Frontal cortex (tissue), 4 donors: ENCODE data around the gene ANXA11. TPM values are rescaled to one million over a fixed set of nuclear protein-coding genes. Genes with fewer than 3 reads are reported as not detected.
"Not testable (repeated sequence)": the region's sequence is repeated elsewhere in the genome, so short reads cannot be mapped to it uniquely, and the experiment has no call there.

Source experiments
- DNase-seq, 2 donors: peaks; one replicate each; pipeline ENCODE4 v3.0.0; 2012; ENCODE audit warnings: low spot score in 2 of 2
- FAIRE-seq: peaks from 2 replicates; lab custom pipeline; 2012; peaks lifted over from hg19 to GRCh38; lab: Jason Lieb, UNC
- total RNA-seq: library from RNA; depleted of rRNA; stranded (reverse); fragments of >200 nt; gene quantifications from one replicate; pipeline ENCODE4 v1.2.3, GENCODE V29; 2014
- donor health status: control.
- donor health status: control.
- donor health status: control.

The ANXA11 gene
- total RNA-seq = 2.0 TPM

- FAIRE-seq = no peak
- DNase-seq = peak; percentile 75 to 86
These were observed at the start of gene ANXA11 for GRCh38 chr10:80205477-80206276. Gene ANXA11, minus strand, starts transcription at chr10:80205537. Its CDS starts 32,676 bp downstream, at chr10:80172861.

DNA sequence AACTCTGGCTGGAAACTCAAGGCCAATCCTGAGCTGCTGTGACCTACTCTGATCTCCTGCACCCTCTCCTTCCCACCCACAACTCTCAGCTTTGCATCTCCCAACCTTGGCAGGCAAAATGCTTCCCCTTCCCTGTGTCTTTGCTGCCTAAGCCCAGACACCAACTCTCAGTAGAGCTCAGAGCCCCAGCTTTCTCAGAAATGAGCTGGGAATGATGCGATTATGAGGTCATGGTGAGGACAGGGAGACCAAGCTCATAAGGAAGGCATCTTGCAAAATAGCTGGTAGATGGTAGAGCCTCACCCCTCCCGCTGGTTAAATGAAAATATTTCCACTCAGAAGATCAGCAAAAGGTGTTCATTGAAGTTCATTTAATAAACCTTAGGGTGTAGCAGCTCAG, 49.4 kb upstream of the ANXA11 start:
- not testable (repeated sequence) for FAIRE-seq, DNase-seq

- not testable (repeated sequence) for FAIRE-seq, DNase-seq
These were observed 48.6 kb upstream of the ANXA11 start for GRCh38 chr10:80253963-80254271.

- FAIRE-seq = no peak
- DNase-seq = no peak
These were observed 48.1 kb upstream of the ANXA11 start for GRCh38 chr10:80253266-80253962.

DNA sequence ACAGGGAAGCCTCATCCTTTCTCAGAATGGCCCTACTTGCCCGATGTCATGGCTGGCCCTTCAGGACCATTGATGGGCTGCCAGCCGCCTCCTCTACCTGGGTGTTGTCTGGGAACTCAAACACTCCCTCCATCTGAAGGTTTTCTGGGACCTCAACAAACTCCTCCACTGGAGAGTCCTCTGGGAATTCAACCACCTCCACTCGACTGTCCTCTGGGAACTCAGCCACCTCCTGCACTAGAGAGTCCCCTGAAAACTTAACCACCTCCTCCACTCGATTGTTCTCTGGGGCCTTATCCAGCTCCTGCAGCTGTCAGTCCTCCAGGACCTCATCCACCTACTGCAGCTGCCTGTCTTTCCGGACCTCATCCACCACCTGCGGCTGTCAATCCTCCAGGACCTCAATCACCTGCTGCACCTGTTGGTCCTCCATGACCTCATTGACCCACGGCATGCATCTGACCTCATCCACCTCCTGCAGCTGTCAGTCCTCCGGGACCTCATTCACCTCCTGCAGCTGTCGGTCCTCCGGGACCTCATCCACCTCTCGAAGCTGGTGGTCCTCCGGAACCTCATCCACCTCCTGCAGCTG, 47.1 kb upstream of the ANXA11 start:
- DNase-seq = no peak
- FAIRE-seq = no peak

DNA sequence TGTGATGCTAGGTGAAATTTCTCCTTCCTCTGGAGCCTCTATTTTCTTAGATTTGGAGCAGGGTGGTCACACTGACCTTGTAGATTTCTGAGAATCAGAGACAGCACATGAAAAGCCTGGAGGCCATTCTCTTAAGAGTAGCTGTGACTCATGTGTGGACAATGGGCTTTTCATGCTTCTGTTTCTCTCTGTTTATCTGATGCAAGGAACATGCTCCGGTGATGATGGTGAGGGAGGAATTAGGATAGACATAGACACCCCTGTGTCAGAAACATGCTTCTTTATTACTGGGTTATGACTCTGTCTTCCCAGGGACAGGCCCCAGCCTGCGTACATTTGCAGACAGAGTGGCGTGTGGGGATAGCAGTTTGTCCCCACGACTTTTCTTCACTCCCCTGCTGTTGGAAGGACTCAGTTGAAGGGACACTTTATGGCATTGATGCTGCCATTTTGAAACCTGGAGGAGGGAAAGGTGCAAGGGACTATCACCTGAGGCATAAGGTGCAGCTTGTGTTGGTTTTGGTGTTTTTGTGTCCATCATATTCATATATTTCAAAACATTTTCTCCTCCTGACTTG, 46.5 kb upstream of the ANXA11 start:
- FAIRE-seq, DNase-seq: not testable (repeated sequence)

- not testable (repeated sequence) for FAIRE-seq, DNase-seq
These were observed 45.1 kb upstream of the ANXA11 start for GRCh38 chr10:80250399-80250798.

- not testable (repeated sequence) for DNase-seq, FAIRE-seq
These were observed 44.6 kb upstream of the ANXA11 start for GRCh38 chr10:80249906-80250305.

DNA sequence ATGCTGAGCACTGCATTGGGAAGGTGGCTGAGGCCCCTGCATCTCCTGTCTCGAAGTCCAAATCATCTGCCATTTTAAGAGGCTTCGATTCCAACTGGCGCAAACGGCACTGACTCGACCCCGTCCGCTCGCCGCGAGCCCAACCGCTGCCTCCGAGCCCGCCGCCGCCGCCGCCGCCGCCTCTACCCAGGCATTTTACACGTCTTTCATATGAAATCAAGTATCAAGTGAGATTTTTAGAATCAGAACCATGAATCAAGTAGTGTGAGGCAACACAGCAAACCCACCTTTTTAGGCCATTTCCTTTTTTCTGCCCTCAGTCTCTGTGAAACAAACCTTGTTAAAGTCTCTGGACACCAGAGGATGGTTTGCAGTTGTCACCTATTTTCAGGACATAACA, 42.3 kb upstream of the ANXA11 start:
- FAIRE-seq, DNase-seq: not testable (repeated sequence)

DNA sequence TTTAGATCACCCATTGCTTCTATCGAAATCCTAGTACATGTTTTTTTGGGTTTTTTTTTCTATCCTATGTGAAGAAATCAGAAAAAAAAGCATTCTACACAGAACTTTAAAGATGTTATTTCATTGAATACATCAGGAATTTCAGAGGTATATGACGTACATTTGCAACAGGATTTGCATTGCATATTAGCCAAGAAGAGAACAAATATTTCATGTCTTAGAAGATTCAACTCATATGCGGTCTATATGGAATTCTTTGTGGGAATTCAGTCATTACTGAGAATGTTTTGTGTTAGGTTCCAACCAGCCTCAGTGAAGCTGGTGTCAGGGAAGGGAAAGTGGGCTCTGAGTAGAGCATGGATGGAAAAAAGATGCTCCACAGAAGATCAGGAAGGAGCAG, 39.0 kb upstream of the ANXA11 start:
- FAIRE-seq, DNase-seq: not testable (repeated sequence)

GRCh38 chr10:80242341-80242740, 37.0 kb upstream of the ANXA11 start:
- not testable (repeated sequence) for FAIRE-seq, DNase-seq

- not testable (repeated sequence) for DNase-seq, FAIRE-seq
These were observed 31.1 kb upstream of the ANXA11 start for GRCh38 chr10:80236457-80236856.

GRCh38 chr10:80234331-80235235, 29.2 kb upstream of the ANXA11 start:
- not testable (repeated sequence) for DNase-seq, FAIRE-seq

GRCh38 chr10:80233871-80234270, 28.5 kb upstream of the ANXA11 start:
- peak; percentile 44 for FAIRE-seq
- DNase-seq = not testable (repeated sequence)

GRCh38 chr10:80226723-80227122, 21.4 kb upstream of the ANXA11 start:
- not testable (repeated sequence) for DNase-seq, FAIRE-seq

- not testable (repeated sequence) for FAIRE-seq, DNase-seq
These were observed 17.7 kb upstream of the ANXA11 start for GRCh38 chr10:80223031-80223419.

GRCh38 chr10:80218878-80219277, 13.5 kb upstream of the ANXA11 start:
- FAIRE-seq, DNase-seq: not testable (repeated sequence)

DNA sequence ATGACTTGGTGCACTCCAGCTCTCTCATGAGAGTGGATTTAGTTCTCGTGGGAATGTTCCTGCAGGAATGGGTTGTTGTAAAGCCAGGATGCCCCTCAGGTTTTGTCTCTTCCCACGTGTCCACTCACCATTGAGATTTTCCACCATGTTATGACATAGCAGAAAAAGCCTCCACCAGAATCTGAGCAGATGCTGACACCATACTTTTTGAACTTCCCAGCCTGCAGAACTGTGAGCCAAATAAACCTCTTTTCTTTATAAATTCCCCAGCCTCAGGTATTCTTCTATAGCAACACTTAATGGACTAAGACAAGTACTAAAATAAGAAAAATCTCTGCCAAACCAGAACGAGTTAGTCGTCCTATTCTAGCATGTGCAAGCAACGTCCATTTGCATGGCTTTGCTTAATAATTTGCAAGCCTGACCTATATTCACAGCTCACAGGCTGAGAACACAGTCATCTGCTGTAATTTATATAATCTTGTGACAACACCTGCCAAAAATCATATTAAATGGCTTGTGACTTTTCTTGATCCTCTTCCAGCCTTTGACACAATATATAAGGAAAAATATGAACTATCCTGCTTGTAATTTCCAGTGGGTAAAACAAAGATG, 9.1 kb upstream of the ANXA11 start:
- FAIRE-seq, DNase-seq: not testable (repeated sequence)
